ENCODE data around the gene GOLGA6L10.
"Not testable (repeated sequence)": the region's sequence is repeated elsewhere in the genome, so short reads cannot be mapped to it uniquely, and the experiment has no call there.

The GOLGA6L10 gene, protein sequence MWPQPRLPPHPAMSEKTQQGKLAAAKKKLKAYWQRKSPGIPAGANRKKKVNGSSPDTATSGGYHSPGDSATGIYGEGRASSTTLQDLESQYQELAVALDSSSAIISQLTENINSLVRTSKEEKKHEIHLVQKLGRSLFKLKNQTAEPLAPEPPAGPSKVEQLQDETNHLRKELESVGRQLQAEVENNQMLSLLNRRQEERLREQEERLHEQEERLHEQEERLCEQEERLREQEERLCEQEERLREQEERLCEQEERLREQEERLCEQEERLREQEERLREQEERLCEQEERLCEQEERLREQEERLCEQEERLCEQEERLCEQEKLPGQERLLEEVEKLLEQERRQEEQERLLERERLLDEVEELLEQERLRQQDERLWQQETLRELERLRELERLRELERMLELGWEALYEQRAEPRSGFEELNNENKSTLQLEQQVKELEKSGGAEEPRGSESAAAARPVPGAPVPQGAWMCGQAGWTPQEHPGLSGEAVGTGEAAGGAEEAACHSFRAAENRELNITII

GRCh38 chr15:82349375-82349774 is at the start of gene GOLGA6L10:
Gene GOLGA6L10, minus strand, starts transcription at chr15:82349475. Its CDS starts 100 bp downstream, at chr15:82349375.
- DNase-seq (ENCODE audit: low read depth): not testable (repeated sequence)

DNA sequence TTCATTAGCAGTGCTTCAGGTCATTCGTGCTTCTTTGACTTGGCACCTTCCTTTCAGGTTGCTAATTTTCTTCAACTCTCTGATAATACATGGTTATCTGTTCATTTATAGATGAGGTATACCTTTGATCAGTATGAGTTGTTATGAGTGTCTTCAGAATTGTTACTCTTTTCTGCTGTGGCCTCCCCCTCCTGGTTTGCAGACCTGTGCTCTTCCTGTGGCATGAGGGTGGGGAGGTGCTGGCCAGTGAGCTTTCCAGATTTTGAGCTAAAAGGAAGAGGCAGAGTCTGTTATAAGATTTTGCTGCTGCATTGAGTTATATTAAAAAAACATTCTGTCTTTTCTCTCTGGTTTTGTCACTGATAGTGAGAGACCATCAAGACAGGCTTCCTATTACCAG is 49.5 kb upstream of the GOLGA6L10 start:
- DNase-seq (ENCODE audit: low read depth): no peak

GRCh38 chr15:82397817-82398216 is 48.5 kb upstream of the GOLGA6L10 start:
- no peak for DNase-seq (ENCODE audit: low read depth)

GRCh38 chr15:82395788-82396187 is 46.5 kb upstream of the GOLGA6L10 start:
- DNase-seq (ENCODE audit: low read depth): not testable (repeated sequence)

DNA sequence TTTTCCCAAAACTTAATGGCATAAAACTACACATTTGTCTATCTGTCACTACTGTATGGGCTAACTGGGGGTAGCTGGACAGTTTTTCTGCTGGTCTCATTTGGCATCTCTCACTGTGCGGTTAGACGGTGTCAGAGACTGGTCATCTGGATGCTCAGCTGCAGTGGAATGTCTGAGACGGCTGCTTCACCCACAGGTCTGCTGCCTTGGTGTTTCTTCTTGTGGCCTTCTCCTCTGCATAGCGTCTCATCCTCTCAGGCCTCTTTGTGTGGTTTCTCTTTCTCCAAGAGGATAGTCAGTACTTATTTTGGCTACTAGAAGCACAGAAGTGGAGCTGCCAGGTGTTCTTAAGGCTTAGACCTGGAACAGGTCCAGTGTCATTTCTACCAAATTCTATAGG is 44.4 kb upstream of the GOLGA6L10 start:
- no peak for DNase-seq (ENCODE audit: low read depth)

GRCh38 chr15:82392077-82392476 is 42.8 kb upstream of the GOLGA6L10 start:
- DNase-seq (ENCODE audit: low read depth): not testable (repeated sequence)

- not testable (repeated sequence) for DNase-seq (ENCODE audit: low read depth)
Observed at GRCh38 chr15:82390152-82390551, 40.9 kb upstream of the GOLGA6L10 start.

GRCh38 chr15:82387209-82387608 is 37.9 kb upstream of the GOLGA6L10 start:
- DNase-seq (ENCODE audit: low read depth): not testable (repeated sequence)

GRCh38 chr15:82381330-82381955 is 32.2 kb upstream of the GOLGA6L10 start:
- DNase-seq (ENCODE audit: low read depth): not testable (repeated sequence)

GRCh38 chr15:82379552-82379951 is 30.3 kb upstream of the GOLGA6L10 start:
- not testable (repeated sequence) for DNase-seq (ENCODE audit: low read depth)

- DNase-seq (ENCODE audit: low read depth): not testable (repeated sequence)
Observed at GRCh38 chr15:82373661-82374060, 24.4 kb upstream of the GOLGA6L10 start.

- DNase-seq (ENCODE audit: low read depth): no peak
Observed at GRCh38 chr15:82371656-82372055, 22.4 kb upstream of the GOLGA6L10 start.

- DNase-seq (ENCODE audit: low read depth): not testable (repeated sequence)
Observed at GRCh38 chr15:82367790-82368189, 18.5 kb upstream of the GOLGA6L10 start.

DNA sequence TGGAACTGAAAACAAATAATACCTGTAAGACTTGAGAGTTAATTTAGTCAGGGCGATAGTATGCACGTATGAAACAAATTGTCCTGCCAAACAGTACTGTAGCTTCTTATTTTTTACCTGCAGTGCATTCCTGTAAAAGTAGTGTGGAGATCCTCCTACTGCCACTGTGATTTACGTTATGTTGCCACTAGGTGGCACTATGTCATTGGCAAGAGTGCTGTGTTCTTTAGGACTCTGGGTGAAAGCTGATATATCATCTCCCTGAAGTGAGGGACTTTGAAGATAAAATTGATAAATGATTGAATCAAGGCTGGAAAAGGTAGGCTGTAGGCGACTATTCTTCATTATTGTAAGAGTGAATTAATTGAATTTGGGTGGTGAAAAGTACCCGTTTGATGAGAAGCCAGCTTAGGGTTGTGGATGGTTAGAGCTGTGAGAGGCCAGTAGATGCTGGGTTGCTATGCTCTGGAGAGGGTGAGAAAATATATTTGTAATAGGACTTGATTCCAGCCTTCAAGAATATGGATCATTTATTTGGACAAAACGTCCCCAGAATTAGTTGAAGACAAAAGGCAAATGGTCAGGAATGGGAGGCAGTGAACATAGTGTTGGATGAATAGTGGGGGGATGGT is 16.5 kb upstream of the GOLGA6L10 start:
- peak; percentile 14 for DNase-seq (ENCODE audit: low read depth)

- DNase-seq (ENCODE audit: low read depth): not testable (repeated sequence)
Observed at GRCh38 chr15:82364548-82364947, 15.3 kb upstream of the GOLGA6L10 start.

DNA sequence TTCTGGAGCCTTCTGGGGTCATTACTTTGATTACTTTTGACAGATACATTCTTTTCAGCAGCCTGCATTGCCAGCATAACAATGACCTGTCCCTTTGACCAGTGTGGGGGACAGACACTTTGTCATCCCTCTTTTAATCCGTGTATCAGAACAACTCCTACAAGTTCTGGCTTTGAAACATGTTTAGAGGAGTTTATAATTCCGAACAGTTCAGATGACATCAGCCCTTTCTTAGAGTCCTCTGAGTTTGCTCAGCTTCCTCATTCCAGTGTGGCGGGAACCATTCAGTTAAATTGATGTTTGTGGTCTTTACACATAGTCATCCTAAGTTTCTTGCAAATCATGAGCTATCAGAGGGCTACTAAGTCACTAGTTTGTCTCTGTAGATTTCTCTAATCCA is 13.5 kb upstream of the GOLGA6L10 start:
- DNase-seq (ENCODE audit: low read depth): not testable (repeated sequence)

DNA sequence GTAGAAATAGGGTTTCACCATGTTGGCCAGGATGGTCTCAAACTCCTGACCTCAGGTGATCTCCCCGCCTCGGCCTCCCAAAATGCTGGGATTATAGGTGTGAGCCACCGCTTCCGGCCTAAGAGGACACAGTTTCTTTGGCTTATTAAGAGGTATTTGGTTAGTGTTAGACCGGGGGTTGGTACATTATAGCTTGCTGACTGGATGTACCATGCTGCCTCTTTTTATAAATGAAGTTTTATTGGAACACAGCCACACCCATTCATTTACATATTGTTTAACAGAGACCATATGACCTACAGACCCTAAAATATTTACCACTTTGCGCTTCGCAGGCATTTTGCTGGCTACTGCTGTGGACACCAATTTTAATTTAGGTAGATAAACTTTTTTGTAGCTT is 11.3 kb upstream of the GOLGA6L10 start:
- DNase-seq (ENCODE audit: low read depth): not testable (repeated sequence)

GRCh38 chr15:82355055-82355454 is 5.8 kb upstream of the GOLGA6L10 start:
- DNase-seq (ENCODE audit: low read depth): not testable (repeated sequence)

GRCh38 chr15:82354546-82354945 is 5.3 kb upstream of the GOLGA6L10 start:
- not testable (repeated sequence) for DNase-seq (ENCODE audit: low read depth)

- DNase-seq (ENCODE audit: low read depth): not testable (repeated sequence)
Observed at GRCh38 chr15:82347645-82348044, 1.6 kb downstream of the GOLGA6L10 start.

- DNase-seq (ENCODE audit: low read depth): not testable (repeated sequence)
Observed at GRCh38 chr15:82345176-82345575, 4.1 kb downstream of the GOLGA6L10 start.

GRCh38 chr15:82344421-82344820 is 4.9 kb downstream of the GOLGA6L10 start:
- DNase-seq (ENCODE audit: low read depth): not testable (repeated sequence)

Data from stimulated activated CD8-positive, alpha-beta memory T cell treated with anti-CD3 and anti-CD28 coated beads, Interleukin-12 subunit alpha, Interleukin-12 subunit beta, amount 100 ng/mL, for 4 hours (primary cell).